Renal pelvis (tissue), 4 donors: ENCODE data around the gene TEAD4. TPM values are rescaled to one million over a fixed set of nuclear protein-coding genes. Genes with fewer than 3 reads are reported as not detected.

ENCODE experiments used
- DNase-seq: peaks from one replicate; pipeline ENCODE4 v3.0.0-alpha.2; 2013
- polyA plus RNA-seq, 3 donors: library from polyadenylated mRNA; unstranded; fragments of 120-200 nt; gene quantifications; one replicate each; pipeline ENCODE4 v1.2.1, GENCODE V29; 2013; ENCODE audit not compliant: insufficient read length in 3 of 3

The TEAD4 gene
- polyA plus RNA-seq, 3 donors = 22.3 to 24.6 (median 22.9) TPM

- DNase-seq = no peak
Observed at GRCh38 chr12:3078086-3078820, 119.1 kb downstream of the TEAD4 start.

GRCh38 chr12:3081091-3081490, 121.9 kb downstream of the TEAD4 start:
- DNase-seq = no peak

- no peak for DNase-seq
Observed at GRCh38 chr12:3081886-3082285, 122.7 kb downstream of the TEAD4 start.

GRCh38 chr12:3083241-3083920, 124.2 kb downstream of the TEAD4 start:
- DNase-seq = no peak

GRCh38 chr12:3083921-3084347, 124.7 kb downstream of the TEAD4 start:
- DNase-seq = no peak

GRCh38 chr12:3084742-3085141, 125.5 kb downstream of the TEAD4 start:
- DNase-seq = no peak

GRCh38 chr12:3085341-3086139, 126.3 kb downstream of the TEAD4 start:
- no peak for DNase-seq

- DNase-seq = no peak
Observed at GRCh38 chr12:3086211-3086610, 127.0 kb downstream of the TEAD4 start.

- DNase-seq = no peak
Observed at GRCh38 chr12:3086729-3087323, 127.6 kb downstream of the TEAD4 start.

GRCh38 chr12:3087758-3088650, 128.8 kb downstream of the TEAD4 start:
- DNase-seq = no peak

- no peak for DNase-seq
Observed at GRCh38 chr12:3089588-3089987, 130.4 kb downstream of the TEAD4 start.

Other genes starting within 250 kb of the TEAD4 start
- gene FKBP4, start 164.4 kb upstream of the TEAD4 start, polyA plus RNA-seq = 100 to 1,000 TPM; 119 to 154 (median 129) TPM
- gene ITFG2, start 146.7 kb upstream of the TEAD4 start, polyA plus RNA-seq = 10 to 100 TPM; 62.4 to 99.0 (median 81.0) TPM
- gene NRIP2, start 124.4 kb upstream of the TEAD4 start, polyA plus RNA-seq = 10 to 100 TPM; 30.1 to 40.6 (median 32.4) TPM
- gene TEX52, start 102.4 kb upstream of the TEAD4 start, polyA plus RNA-seq = 1 to 10 TPM in 2 of 3 donors, under 1 TPM in 1; 0.60 to 3.9 (median 2.2) TPM
- gene FOXM1, start 82.2 kb upstream of the TEAD4 start, polyA plus RNA-seq = 10 to 100 TPM; 31.6 to 40.9 (median 37.4) TPM
- 10 to 100 TPM; 40.1 to 46.4 (median 40.6) TPM for gene RHNO1, start 82.2 kb upstream of the TEAD4 start, polyA plus RNA-seq
- 10 to 100 TPM; 31.0 to 33.3 (median 31.6) TPM for gene TULP3, start 68.5 kb upstream of the TEAD4 start, polyA plus RNA-seq
- gene TSPAN9, start 118.0 kb downstream of the TEAD4 start, polyA plus RNA-seq = 10 to 100 TPM; 69.0 to 86.6 (median 83.3) TPM